K562 (cell line): Measurements from ENCODE around the gene PPP1R9A. TPM values are rescaled to one million over a fixed set of nuclear protein-coding genes. Genes with fewer than 3 reads are reported as not detected.

Experiments
- CBX2 ChIP-seq: fragments of 200-600 bp; sonication (generic); IDR thresholded peaks from one replicate; pipeline ENCODE4 v1.6.1; 2012; ENCODE audit warnings: mild to moderate bottlenecking, low read length, inconsistent platforms; ENCODE audit not compliant: insufficient read depth, poor library complexity, severe bottlenecking
- HMGN3 ChIP-seq: IDR thresholded peaks from 2 replicates; pipeline ENCODE4 v1.6.1; 2011; ENCODE audit warnings: borderline replicate concordance, low read depth, mild to moderate bottlenecking, mixed read lengths, low read length; ENCODE audit not compliant: insufficient read length; ENCODE audit errors: extremely low read depth
- LCOR ChIP-seq: sonication (generic); formaldehyde crosslinking; IDR thresholded peaks from 2 replicates; pipeline ENCODE4 v1.8.0; 2022; ENCODE audit warnings: mild to moderate bottlenecking, missing genetic modification reagents
- THRA ChIP-seq: fragments of 450-650 bp; IDR thresholded peaks from 2 replicates; pipeline ENCODE4 v1.6.1; 2017; ENCODE audit warnings: mild to moderate bottlenecking, moderate library complexity
- ZBTB11 ChIP-seq, 3 experiments: fragments of 200-800 bp in 1 of 3; fragments of 250-450 bp in 1 of 3; fragments of 450-650 bp in 1 of 3; sonication (Bioruptor Pico) in 1 of 3; sonication (Bioruptor generic) in 1 of 3; formaldehyde crosslinking in 1 of 3; IDR thresholded peaks; 2 replicates each; pipeline versions ENCODE4 v1.6.1 to v1.8.0; 2016 to 2022; ENCODE audit warnings: mild to moderate bottlenecking in 2 of 3, missing genetic modification characterization in 2 of 3, missing compliant biosample characterization in 1 of 3, moderate library complexity in 1 of 3
- ZBTB33 ChIP-seq: sonication (generic); formaldehyde crosslinking; IDR thresholded peaks from 2 replicates; pipeline ENCODE4 v1.8.1; 2023; ENCODE audit warnings: mild to moderate bottlenecking, missing genetic modification reagents
- ZBTB40 ChIP-seq, 2 experiments: fragments of 450-650 bp in 1 of 2; sonication (generic) in 1 of 2; formaldehyde crosslinking in 1 of 2; IDR thresholded peaks; 2 replicates each; pipeline versions ENCODE4 v1.7.1 to v1.9.0; 2016 to 2022; ENCODE audit warnings: inconsistent platforms in 1 of 2, mild to moderate bottlenecking in 1 of 2, missing genetic modification reagents in 1 of 2
- polyA plus RNA-seq, 8 experiments: library from polyadenylated mRNA; depleted of rRNA in 4 of 8; stranded (reverse) in 5 of 8; unstranded in 3 of 8; fragments of >200 nt; fragmentation: Nextera tagmentation in 2 of 8; fragmentation: Illumina TruSeq in 1 of 8; extraction: Ambion mirVana in 2 of 8; extraction: Trizol in 1 of 8; gene quantifications; 2 replicates each; pipeline versions ENCODE4 v1.2.1 to v1.2.3, GENCODE V29; 2011 to 2014; ENCODE audit warnings: inconsistent platforms in 1 of 8, missing spikeins in 1 of 8
- total RNA-seq, 7 experiments: library from RNA; depleted of rRNA in 6 of 7; stranded (reverse); fragments of >200 nt in 6 of 7; fragmentation: Illumina TruSeq in 2 of 7; extraction: Trizol in 2 of 7; gene quantifications; 2 replicates each; pipeline versions ENCODE4 v1.2.1 to v1.2.3, GENCODE V29; 2011 to 2021; ENCODE audit warnings: low replicate concordance in 1 of 7

PPP1R9A gene
- total and polyA plus RNA-seq, 9 of the 15 experiments (the other 6 are each of a cell fraction or from before 2014, with no cell fraction given): 0.24 TPM; not detected in 8

- TF ChIP-seq ZBTB40 (IDR thresholded peaks at IDR 0.05) (no peak), ZBTB40 (CRISPR knock-in tag; IDR thresholded peaks at IDR 0.05) (no peak), CBX2 (no peak), LCOR (no peak), ZBTB11 (CRISPR knock-in tag; IDR thresholded peaks at IDR 0.05) (no peak), ZBTB33 (CRISPR knock-in tag) (no peak), HMGN3 (no peak), THRA (no peak)
These were observed 147.9 kb downstream of the PPP1R9A start (continued) for GRCh38 chr7:95055295-95055694.
